Calu3 (cell line): ENCODE results near the gene UAP1. TPM values are rescaled to one million over a fixed set of nuclear protein-coding genes. Genes with fewer than 3 reads are reported as not detected.
"Not testable (repeated sequence)": the region's sequence is repeated elsewhere in the genome, so short reads cannot be mapped to it uniquely, and the experiment has no call there.

Experiments used
- BruUV-seq: library from RNA; stranded (reverse); fragments of 400-500 nt; replicated peaks from 2 replicates; lab custom pipeline; 2021; lab: Mats Ljungman, UMichigan
- CTCF ChIA-PET: fragments of 300-600 bp; sonication (Branson Sonifier 250); formaldehyde crosslinking; loops from one replicate; lab custom pipeline; 2022; ENCODE audit warnings: antibody characterized with exemption; lab: Charles Lee
- DNase-seq: peaks from one replicate; pipeline ENCODE4 v3.0.0; 2022
- H3K27ac Mint-ChIP-seq: one replicate; pipeline ENCODE4 v1.8.0; 2022; ENCODE audit warnings: mixed read lengths; ENCODE audit not compliant: unreplicated experiment
- H3K27me3 Mint-ChIP-seq: one replicate; pipeline ENCODE4 v1.8.0; 2022; ENCODE audit warnings: mixed read lengths; ENCODE audit not compliant: unreplicated experiment
- H3K36me3 Mint-ChIP-seq: one replicate; pipeline ENCODE4 v1.8.0; 2022; ENCODE audit warnings: mild to moderate bottlenecking, moderate library complexity, mixed read lengths; ENCODE audit not compliant: insufficient read depth, unreplicated experiment
- H3K4me1 Mint-ChIP-seq: one replicate; pipeline ENCODE4 v1.8.0; 2022; ENCODE audit warnings: mild to moderate bottlenecking, low read depth, mixed read lengths; ENCODE audit not compliant: unreplicated experiment
- H3K4me3 Mint-ChIP-seq: one replicate; pipeline ENCODE4 v1.8.0; 2022; ENCODE audit warnings: mild to moderate bottlenecking, low read depth, moderate library complexity, mixed read lengths; ENCODE audit not compliant: unreplicated experiment
- H3K9me3 Mint-ChIP-seq: one replicate; pipeline ENCODE4 v1.8.0; 2022; ENCODE audit warnings: low read depth, mixed read lengths; ENCODE audit not compliant: unreplicated experiment
- CTCF ChIP-seq: fragments of 200-600 bp; IDR thresholded peaks from one replicate; pipeline ENCODE4 v1.8.0; 2022; ENCODE audit warnings: antibody characterized with exemption; ENCODE audit not compliant: unreplicated experiment
- intact Hi-C: fragments of 100-400 bp; cut with micrococcal nuclease; formaldehyde crosslinking; loops from one replicate; pipeline ENCODE4 v1.10.0; 2022; ENCODE audit not compliant: unreplicated experiment
- total RNA-seq: library from RNA; stranded (reverse); gene quantifications from 2 replicates; pipeline ENCODE4 v1.2.3, GENCODE V29; 2022

Gene UAP1
- total RNA-seq, 1 experiment from 2014 or later, result 47.2 TPM

- no TSS peak for BruUV-seq
- H3K36me3 Mint-ChIP-seq, result no peaks in the 10 kb centered on the region
- no peak for TF ChIP-seq CTCF
Observed at GRCh38 chr1:162596514-162597170, 35.1 kb downstream of the UAP1 start.

GRCh38 chr1:162599451-162599850, 37.9 kb downstream of the UAP1 start:
- intact Hi-C loops, result no loop called here
- Mint-ChIP-seq H3K9me3 (no peaks in the 10 kb centered on the region), H3K36me3 (no peaks in the 10 kb centered on the region), H3K27ac (no peak overlapping the region), H3K4me1 (no peaks in the 10 kb centered on the region), H3K27me3 (no peaks in the 10 kb centered on the region), H3K4me3 (no peak overlapping the region)
- DNase-seq, result no peak
- no TSS peak for BruUV-seq
- no peak for TF ChIP-seq CTCF
- CTCF ChIA-PET, result no interaction called here

More at GRCh38 chr1:162596514-162597170, 35.1 kb downstream of the UAP1 start:
- Mint-ChIP-seq H3K27me3 (no peaks in the 10 kb centered on the region), H3K4me1 (no peaks in the 10 kb centered on the region), H3K9me3 (no peaks in the 10 kb centered on the region), H3K27ac (no peak overlapping the region), H3K4me3 (no peak overlapping the region)
- no peak for DNase-seq
- intact Hi-C loops, result no loop called here
- CTCF ChIA-PET, result interaction anchor here (0.9 kb wide), 1 partner anchor 99 kb away, joined by 4 read pairs; no protein-coding TSS in a partner anchor

- not testable (repeated sequence) for H3K36me3 Mint-ChIP-seq
Observed at GRCh38 chr1:162603117-162603516, 41.6 kb downstream of the UAP1 start.

GRCh38 chr1:162605225-162605927, 43.9 kb downstream of the UAP1 start:
- Mint-ChIP-seq H3K4me1 (no peaks in the 10 kb centered on the region), H3K9me3 (no peaks in the 10 kb centered on the region), H3K27me3 (no peaks in the 10 kb centered on the region), H3K36me3 (peaks cover 3% of the 10 kb centered on the region), H3K4me3 (no peak overlapping the region), H3K27ac (no peak overlapping the region)
- intact Hi-C loops, result no loop called here
- no peak for TF ChIP-seq CTCF
- BruUV-seq, result no TSS peak
- CTCF ChIA-PET, result no interaction called here
- DNase-seq, result no peak

More at GRCh38 chr1:162603117-162603516, 41.6 kb downstream of the UAP1 start:
- intact Hi-C loops, BruUV-seq, H3K4me1 Mint-ChIP-seq, H3K9me3 Mint-ChIP-seq, CTCF ChIA-PET, DNase-seq, H3K27ac Mint-ChIP-seq, H3K4me3 Mint-ChIP-seq, H3K27me3 Mint-ChIP-seq: not testable (repeated sequence)
